ENCODE data around the gene TUBGCP5.

- TF ChIP-seq CTCF (IDR thresholded peaks at IDR 0.05) (no peak), POLR2A (IDR thresholded peaks at IDR 0.05; ENCODE audit: low read depth) (no peak), POLR2AphosphoS5 (IDR thresholded peaks at IDR 0.05) (no peak)
These were observed 33.3 kb upstream of the TUBGCP5 start for GRCh38 chr15:23072633-23073032.
